ENCODE data around the gene SLC23A2.
"Not testable (repeated sequence)": the region's sequence is repeated elsewhere in the genome, so short reads cannot be mapped to it uniquely, and the experiment has no call there.

Gene SLC23A2

DNA sequence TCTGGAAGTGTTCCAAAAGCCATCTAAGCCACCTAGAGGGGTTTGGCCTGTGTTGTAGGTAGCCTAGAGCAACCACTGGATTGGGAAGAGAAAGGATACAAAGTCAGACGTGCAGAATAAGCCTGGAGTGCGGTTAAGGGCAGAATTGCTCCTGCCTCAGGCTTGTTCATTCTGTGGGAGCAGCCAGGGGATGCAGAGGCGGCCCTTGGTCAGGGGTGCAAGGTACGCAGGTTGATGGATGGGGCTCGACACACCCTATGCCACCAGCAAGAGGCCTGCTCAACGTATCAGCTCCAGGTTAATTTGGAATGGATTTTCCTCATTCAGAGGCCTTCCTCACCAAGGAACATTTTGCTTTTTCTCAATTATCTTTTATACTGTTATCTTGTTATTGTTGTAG, 129.8 kb downstream of the SLC23A2 start:
- DNase-seq = no peak

- DNase-seq = no peak
Observed at GRCh38 chr20:4870906-4871305, 130.4 kb downstream of the SLC23A2 start.

DNA sequence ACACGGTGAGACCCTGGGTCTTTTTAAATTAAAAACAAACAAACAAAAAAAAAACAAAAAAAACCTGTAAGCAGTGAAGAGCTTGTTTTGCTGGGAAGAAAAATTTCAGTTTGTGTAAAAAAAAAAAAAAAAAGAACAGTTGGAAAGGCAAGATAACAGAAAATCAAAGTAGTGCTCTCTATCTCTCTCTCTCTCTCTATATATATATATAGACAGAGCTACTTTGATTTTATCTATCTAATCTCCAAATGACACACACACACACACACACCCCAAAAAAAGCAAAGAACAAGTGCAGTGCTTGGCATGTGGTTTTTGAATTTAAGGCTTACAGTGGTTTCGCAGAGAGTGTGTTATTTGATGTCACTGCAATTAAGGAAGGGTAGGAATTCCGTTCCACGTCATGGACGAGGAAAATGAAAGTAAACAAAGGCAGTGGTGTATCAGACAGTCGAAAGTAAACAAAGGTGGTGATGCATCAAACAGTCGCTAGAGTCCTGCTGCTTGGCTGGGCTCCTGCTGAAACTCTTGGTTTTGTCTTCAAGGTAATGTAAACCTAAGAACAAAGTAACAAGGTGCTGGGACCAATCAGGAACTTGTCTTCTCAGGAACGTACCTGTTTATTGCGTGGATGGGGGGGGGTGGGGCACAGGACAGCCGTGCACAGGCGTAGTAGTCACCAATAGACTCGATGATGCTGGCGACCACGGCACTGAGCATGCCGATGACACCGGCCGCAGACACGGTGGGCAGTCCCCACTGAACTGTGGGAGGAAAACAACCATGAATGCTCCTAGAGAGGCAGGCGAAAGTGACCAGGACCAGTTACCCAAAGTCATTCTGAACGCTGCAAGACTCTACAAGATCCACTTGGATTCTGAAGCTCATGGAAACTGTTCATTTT, 131.8 kb downstream of the SLC23A2 start:
- DNase-seq = no peak

DNA sequence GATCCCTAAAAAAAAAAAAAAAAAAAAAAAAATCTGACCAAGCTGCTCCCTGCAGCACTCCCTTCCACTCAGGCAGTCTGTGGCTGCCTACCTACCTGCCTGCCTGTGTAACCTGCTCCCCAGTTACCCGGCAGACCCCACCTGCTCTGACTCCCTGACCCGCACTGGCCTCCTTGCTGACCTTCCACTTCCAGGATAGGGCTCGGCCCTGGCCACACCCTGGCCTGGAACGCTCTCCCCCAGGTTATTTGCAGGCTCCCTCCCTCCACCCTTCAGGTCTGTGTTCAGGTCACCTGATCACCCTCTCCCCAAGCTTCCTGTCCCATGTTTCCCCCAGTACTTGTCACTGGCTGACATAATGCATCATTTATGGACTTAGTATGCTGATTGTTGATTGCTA, 134.3 kb downstream of the SLC23A2 start:
- no peak for DNase-seq

DNA sequence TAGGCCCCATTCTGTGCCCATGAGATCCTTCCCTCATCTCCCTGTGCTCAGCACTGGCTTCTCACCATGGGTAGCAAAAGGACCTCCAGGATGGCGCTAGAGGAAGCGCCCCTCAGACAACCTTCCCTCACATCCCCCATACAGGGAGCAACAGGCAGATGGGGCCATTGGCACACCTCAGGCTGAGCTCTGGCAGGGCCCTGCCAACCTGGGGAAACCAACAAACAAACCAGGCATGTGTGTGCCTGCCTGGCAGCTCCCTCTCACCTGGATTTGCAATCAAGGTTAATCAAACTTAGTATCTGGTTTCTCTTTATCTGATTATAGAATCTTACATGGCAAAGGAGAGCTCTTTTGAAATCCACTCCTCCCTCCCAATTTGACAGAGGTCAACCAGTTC, 134.9 kb downstream of the SLC23A2 start:
- no peak for DNase-seq

DNA sequence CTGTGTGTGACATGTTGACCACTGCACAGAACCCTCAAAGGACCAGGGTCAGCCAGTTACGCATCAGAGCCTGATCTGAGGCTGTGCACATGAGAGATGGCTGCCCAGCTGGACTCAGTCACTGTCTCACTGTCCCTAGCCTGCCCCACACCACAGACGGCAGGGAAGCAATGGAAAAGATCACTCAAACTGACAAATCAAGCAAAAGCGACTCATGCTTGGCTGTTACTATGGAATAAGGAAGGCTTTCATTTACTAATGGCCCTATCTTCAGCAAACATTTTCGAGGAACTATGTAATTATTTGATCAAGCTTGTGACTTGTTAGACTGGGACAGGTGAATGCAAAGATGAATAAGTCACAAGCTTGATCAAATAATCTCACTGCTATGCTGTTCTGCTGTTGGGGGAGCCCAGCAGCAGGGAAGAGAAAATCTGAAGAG, 137.0 kb downstream of the SLC23A2 start:
- no peak for DNase-seq

DNA sequence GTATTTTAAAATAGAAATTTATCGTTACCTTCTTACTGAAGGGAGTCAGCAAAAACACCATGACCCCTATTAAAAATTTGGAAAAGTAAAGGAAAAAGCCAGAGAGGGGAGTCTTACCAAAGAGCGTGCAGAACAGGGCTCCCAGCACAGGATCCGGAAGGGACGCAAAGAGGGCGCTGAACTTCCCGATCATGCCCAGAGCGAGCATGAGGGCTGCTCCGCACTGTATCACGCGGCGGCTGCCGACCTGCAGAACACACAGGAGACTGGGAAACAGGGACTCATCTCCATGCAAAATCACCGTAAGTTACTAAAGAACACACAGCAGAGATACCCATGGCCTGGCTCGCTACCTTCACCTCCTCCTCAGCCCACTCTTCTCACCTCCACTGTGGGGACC, 138.6 kb downstream of the SLC23A2 start:
- no peak for DNase-seq

DNA sequence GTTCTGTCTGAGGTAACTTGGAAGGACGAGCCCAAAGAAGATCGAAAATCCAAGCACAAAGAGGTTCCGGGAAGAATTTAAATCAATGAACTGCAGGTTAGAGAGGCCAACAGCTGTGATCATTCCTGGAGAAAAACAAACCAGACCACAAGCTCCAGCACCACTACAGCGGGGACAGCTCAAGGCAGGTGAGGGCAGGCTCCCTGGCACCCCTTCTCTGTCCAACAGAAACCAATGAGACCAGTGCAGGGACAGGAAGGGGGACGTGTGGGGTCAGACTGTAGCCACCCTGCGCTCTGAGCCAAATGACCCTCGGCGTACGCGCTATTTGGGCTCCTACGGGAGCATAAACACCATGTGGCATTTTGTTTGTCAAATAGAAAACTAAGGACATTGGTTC, 139.3 kb downstream of the SLC23A2 start:
- DNase-seq = no peak

DNA sequence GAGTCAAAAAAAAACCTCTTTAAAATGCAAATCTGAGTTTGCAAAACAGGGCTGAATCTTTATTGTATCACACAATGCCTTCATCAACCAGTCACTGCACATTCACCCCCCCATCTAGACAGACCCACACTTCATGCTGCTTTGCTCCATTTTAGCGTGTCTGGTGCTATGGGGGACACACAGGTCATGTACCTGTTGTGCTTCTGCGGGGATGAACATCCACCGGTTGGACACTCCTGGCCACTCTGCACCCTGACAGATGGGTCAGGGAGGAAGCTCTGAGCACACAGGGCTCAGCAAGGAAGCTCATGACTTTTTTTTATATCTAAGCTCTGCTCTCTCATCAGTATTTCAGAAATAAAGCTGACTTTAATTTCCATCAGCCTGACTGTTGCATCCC, 143.3 kb downstream of the SLC23A2 start:
- DNase-seq = no peak

GRCh38 chr20:4856022-4856755, 145.1 kb downstream of the SLC23A2 start:
- DNase-seq = no peak

DNA sequence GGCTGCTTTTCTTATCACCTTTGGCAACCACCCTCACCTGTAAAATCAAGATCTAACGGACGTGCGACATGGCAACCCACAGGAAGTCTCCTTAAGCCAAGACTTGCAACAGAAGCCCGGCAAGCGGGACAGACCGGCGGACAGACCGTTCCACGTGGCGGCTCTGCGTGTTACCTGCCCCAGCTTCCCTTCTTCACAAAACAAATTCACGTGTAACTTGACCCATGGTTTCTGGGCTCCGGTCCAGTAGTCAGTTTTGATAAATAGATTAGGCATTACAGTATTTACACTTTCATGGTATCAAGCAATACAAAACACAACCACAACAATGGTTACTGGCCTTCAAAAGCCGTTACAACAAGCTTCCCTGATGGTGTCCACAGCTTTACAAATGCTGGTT, 145.8 kb downstream of the SLC23A2 start:
- DNase-seq = no peak

GRCh38 chr20:4855097-4855496, 146.2 kb downstream of the SLC23A2 start:
- no peak for DNase-seq

DNA sequence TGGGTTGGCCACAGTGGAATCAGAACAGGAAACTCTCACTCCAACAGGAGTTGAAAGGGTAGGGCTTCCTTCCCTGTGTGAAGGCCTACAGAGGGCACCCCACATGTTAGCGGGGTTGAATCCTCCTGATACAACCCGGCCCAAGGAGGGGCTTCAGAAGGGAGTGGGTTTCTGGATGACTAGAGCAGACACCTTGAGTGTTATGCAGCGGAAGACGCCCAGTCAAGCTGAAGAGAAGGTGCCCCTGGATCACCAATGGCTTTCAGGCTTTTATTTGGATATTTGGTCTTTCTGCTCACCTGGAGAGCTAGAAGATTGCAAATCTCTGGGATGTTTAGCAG, 146.8 kb downstream of the SLC23A2 start:
- DNase-seq = no peak

GRCh38 chr20:4853757-4854560, 147.4 kb downstream of the SLC23A2 start:
- DNase-seq = no peak

DNA sequence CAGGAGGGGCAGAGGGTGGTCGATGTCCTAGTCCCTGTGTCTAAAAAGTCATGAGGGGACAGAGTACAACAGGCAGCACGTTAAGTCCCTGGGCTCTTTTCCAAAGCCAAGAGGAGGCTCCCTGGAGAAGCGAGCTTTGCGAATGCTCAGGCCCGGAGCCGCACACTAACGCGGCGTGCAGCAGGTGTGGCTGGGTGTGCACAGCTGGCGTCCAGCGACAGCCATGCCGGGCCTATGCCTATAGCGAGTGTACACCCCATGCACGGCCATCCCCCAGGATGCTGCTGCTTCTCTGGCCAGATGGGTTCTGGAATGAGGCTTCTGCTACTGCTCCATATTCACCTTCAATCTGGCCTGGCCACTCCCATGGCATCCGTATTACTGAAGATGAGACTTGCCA, 148.3 kb downstream of the SLC23A2 start:
- DNase-seq = no peak

DNA sequence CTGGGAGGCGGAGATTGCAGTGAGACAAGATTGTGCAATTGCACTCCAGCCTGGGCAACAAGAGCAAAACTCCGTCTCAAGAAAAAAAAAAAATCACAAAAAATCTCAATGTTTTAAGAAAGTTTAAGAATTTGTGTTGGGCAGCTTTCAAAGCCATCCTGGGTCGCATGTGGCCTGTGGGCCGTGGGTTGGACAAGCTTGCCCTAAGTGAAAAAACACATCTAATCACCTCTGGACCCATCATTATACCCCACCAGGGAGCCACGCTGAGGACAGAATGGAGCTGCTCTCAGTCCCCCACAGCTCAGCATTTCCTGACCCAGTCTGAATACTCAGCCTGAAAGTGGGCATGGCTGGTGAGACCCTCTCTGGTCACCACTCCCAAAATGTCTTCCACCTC, 150.3 kb downstream of the SLC23A2 start:
- DNase-seq = no peak

DNA sequence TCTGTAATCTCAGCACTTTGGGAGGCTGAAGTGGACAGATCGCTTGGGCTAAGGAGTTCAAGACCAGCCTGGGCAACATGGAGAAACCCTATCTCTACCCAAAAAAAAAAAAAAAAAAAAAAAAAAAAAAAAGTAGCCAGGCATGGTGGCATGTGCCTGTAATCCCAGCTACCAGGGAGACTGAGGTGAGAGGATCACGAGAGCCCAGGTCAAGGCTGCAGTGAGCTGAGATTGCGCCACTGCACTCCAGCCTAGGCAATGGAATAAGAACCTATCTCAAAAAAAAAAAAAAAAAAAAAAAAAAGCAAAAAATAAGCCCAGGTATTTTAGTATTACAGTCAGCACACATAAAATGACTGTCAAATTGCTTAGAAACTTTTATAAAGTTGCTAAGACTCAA, 152.5 kb downstream of the SLC23A2 start:
- DNase-seq = not testable (repeated sequence)

GRCh38 chr20:4848041-4848440, 153.3 kb downstream of the SLC23A2 start:
- no peak for DNase-seq

DNA sequence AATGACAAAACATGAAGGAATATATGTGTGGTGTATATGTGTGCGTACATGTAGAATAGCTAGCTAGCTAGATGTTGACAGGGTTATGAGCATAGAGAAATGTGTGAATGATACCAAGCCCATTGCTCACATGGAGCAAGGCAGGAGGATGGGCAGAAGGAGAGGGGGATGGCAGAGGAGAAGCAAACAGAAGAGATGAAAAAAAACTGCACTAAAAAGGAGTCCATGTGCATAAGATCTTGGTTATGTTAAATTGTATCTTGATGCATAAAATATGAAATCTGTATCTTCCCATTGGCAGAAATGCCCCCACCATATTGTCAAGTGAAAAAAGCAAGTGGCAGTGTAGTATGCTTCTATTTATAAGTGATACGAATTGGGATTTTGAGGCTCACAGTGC, 154.5 kb downstream of the SLC23A2 start:
- DNase-seq = no peak

DNA sequence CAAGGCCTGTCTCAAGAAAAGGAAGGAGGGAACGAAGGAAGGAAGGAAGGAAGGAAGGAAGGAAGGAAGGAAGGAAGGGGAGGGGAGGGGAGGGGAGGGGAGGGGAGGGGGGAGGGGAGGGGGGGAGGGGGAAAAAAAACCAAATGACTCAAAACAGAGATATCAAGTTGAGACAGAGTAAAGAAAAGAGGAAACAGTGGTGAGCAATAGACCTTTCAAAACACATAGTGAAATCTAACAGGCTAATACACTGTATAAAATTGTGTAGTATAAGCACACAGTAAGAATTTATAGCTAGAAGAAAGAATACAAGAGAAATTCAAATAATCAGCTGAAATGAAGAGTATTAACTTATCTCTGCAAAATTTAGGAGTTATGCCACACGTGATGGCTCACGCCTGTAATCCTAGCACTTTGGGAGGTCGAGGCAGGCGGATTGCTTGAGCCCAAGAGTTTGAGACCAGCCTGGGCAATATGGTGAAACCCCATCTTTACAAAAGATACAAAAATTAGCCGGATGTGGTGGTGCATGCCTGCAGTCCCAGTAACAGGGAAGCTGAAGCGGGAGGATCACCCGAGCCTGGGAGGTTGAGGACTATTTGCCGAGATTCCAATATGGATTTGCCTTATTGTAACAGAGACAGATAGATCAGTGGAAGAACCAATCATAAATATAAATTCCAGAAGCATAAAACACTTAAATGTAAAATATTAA, 156.4 kb downstream of the SLC23A2 start:
- DNase-seq = no peak

DNA sequence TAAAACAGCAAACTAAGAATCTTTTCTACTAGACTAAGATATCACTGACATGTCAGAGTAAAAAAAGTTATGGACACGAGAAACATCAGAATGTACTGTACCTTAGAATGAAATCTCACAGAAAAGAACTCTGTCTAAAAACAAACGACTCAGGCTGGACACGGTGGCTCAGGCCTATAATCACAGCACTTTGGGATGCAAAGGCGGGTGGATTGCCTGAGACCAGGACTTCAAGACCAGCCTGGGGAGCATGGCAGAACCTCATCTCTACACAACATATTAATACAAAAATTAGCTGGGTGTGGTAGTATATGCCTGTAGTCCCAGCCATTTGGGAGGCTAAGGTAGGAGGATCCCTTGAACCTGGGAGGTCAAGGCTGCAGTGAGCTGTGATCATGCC, 157.0 kb downstream of the SLC23A2 start:
- no peak for DNase-seq

- DNase-seq = no peak
Observed at GRCh38 chr20:4840801-4841200, 160.5 kb downstream of the SLC23A2 start.

- DNase-seq = no peak
Observed at GRCh38 chr20:4838526-4838925, 162.8 kb downstream of the SLC23A2 start.

All from HCEC 1CT (cell line).